ENCODE measurements around the gene SUGP1. TPM values are rescaled to one million over a fixed set of nuclear protein-coding genes. Genes with fewer than 3 reads are reported as not detected.

The SUGP1 gene
- total RNA-seq, 4 donors from 2014 or later: 20.0 to 45.1 (median 37.4) TPM

DNA sequence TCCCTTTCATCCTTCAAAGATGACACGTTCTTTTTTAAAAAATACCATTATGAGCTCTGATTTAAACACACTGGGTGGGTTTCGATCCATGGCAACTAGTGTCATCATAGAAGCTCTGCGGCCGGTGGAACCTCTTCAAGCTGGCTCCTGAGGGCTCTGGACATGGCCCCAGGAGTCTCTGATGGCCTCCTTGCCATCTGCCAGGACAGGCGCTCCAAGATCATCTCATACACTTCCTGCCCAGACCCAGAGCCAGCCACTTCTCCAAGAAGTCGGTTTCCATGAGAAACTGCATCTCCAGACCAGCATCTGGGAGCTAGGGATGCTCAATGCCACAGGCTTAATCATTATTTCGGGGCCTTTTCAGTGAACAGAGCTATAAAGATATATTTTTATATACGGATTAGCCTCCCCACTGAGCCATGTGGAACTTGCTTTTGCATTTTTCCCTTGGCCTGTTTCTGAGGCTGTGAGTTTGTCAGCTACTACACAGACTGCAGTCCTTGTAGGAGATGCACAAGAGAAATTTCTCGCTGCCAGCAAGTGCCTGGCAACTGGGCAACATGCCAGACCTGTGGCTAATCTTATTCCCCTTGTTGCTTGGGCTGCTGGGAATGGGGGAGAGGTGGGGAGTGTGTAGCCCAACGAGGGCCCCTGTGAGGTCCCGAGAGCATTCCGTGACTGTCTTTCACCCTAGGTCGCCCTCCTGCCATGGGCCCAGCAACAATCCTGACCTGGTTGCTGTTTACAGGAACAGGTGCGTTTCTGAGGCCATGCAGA lies 15.9 kb downstream of the SUGP1 start:
- Histone ChIP-seq H3K36me3 (peaks cover 62% of the 10 kb centered on the region in 2 donors), H3K4me1 (no peaks in the 10 kb centered on the region), H3K9me3 (no peaks in the 10 kb centered on the region), H3K27ac (no peak overlapping the region), H3K4me3 (replicated peaks in 1 of 3) (no peak overlapping the region), H3K27me3 (no peaks in the 10 kb centered on the region)
- intact Hi-C loops (cut with DNase I): no loop called here
- DNase-seq: no peak
- TF ChIP-seq POLR2A (IDR thresholded peaks at IDR 0.05): no peak
- TF ChIP-seq, protein P1, sequence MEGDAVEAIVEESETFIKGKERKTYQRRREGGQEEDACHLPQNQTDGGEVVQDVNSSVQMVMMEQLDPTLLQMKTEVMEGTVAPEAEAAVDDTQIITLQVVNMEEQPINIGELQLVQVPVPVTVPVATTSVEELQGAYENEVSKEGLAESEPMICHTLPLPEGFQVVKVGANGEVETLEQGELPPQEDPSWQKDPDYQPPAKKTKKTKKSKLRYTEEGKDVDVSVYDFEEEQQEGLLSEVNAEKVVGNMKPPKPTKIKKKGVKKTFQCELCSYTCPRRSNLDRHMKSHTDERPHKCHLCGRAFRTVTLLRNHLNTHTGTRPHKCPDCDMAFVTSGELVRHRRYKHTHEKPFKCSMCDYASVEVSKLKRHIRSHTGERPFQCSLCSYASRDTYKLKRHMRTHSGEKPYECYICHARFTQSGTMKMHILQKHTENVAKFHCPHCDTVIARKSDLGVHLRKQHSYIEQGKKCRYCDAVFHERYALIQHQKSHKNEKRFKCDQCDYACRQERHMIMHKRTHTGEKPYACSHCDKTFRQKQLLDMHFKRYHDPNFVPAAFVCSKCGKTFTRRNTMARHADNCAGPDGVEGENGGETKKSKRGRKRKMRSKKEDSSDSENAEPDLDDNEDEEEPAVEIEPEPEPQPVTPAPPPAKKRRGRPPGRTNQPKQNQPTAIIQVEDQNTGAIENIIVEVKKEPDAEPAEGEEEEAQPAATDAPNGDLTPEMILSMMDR (IDR thresholded peaks at IDR 0.05): no peak
- 91% methylated on average over 9 to 13 of the region's 14 CpGs for WGBS, 2 donors

DNA sequence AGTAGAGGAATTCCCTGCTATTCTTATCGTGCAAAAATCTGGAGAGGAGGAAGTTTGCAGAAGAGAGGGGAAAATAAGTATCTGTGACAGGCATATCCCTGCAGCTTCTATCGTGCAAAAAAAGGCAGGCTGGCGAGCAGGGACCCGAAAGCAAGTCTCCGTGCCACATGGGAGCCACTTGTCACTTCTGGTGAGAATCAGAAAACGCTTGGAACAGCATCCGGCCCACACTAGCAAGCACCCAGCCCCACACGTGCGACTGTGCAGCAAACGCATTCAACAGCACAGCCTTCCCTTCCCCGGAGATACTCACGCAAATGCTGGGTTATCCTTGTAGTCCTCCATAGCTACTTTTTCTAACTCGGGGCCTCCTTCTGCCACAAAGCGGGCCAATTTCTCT lies 16.9 kb downstream of the SUGP1 start:
- Histone ChIP-seq H3K4me3 (replicated peaks in 1 of 3) (no peak overlapping the region), H3K27me3 (no peaks in the 10 kb centered on the region), H3K9me3 (no peaks in the 10 kb centered on the region), H3K36me3 (peaks cover 54% of the 10 kb centered on the region in 2 donors), H3K27ac (no peak overlapping the region), H3K4me1 (no peaks in the 10 kb centered on the region)
- DNase-seq: no peak
- whole genome bisulfite sequencing, 2 donors: 87 to 91% methylated on average over 14 of the region's 14 CpGs
- intact Hi-C loops (cut with DNase I): no loop called here
- TF ChIP-seq, protein P1 (IDR thresholded peaks at IDR 0.05): no peak

DNA sequence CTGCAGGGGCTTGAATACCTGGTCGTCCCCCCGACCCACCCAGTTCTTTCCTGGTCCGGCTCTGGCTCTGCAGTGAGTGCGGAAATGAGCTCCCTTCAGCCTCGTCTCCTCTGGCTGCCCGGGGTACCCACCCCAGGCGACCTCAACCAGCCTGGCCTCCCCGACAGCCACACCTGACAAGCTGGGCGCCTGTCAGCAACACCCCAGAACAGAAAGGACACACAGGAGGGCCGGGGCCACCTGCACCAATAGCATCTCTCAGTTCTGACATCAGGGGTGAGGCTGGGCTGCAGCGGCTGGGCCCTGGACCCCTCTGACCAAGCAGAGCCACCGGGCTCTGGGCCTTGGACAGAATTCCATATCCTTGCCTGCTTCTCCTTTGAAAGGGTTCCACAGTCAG lies 19.7 kb downstream of the SUGP1 start:
- no peaks in the 10 kb centered on the region for H3K9me3 ChIP-seq
- no peak overlapping the region for H3K27ac ChIP-seq
- H3K4me1 ChIP-seq: no peaks in the 10 kb centered on the region
- intact Hi-C loops (cut with DNase I): no loop called here
- no peak overlapping the region for H3K4me3 ChIP-seq (replicated peaks in 1 of 3)
- 91 to 95% methylated on average over 10 to 12 of the region's 12 CpGs for WGBS, 2 donors
- no peaks in the 10 kb centered on the region for H3K27me3 ChIP-seq
- DNase-seq: no peak
- TF ChIP-seq, protein P1 (IDR thresholded peaks at IDR 0.05): no peak
- TF ChIP-seq POLR2A (IDR thresholded peaks at IDR 0.05): no peak
- H3K36me3 ChIP-seq: peaks cover 36 to 42% of the 10 kb centered on the region in 2 donors

GRCh38 chr19:19297759-19298158 lies 22.6 kb downstream of the SUGP1 start:
- H3K4me3 ChIP-seq (replicated peaks in 1 of 3): no peak overlapping the region
- no peaks in the 10 kb centered on the region for H3K4me1 ChIP-seq
- intact Hi-C loops (cut with DNase I): no loop called here
- H3K27ac ChIP-seq: no peak overlapping the region
- DNase-seq: no peak
- WGBS, 2 donors: 77 to 83% methylated on average over 4 to 9 of the region's 9 CpGs
- H3K9me3 ChIP-seq: no peaks in the 10 kb centered on the region
- H3K27me3 ChIP-seq: no peaks in the 10 kb centered on the region
- TF ChIP-seq POLR2A (IDR thresholded peaks at IDR 0.05): no peak
- TF ChIP-seq, protein P1 (IDR thresholded peaks at IDR 0.05): no peak
- peaks cover 30 to 31% of the 10 kb centered on the region in 2 donors for H3K36me3 ChIP-seq

DNA sequence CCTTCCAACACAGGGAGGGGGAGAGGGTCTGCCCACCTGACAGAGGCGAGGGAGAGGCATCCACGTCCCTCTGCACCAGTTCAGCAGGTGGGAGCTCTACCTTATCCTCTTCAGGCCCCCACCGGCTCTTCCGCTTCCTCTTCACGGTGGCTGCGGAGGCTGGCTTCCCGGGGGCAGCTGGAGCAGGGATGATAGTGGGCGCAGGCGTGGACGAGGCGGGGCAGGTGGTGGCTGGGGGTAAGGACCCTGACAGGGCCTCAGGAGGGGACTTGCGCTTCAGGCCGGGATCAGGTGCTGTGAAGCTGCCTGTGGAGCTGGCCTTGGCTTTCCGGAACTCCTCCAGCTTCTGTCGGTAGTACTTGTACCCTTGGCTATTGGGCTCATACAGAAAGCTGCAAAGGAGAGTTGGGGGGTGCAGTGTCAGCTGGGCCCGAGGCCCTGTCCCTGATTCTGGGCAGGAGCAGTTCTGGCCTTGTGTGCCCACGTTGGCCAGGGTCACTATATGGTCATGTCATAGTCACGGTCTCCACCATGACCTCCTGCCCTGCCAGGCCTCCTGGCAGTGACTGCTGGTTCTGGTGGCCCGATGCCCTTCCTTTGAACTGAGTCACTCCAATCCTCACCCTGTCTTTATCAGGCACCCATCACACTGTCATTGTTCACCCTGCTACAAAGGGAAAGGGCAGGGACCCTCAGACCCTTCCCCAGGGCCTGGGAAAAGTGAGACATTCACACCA lies 23.2 kb downstream of the SUGP1 start:
- DNase-seq: no peak
- peaks cover 31% of the 10 kb centered on the region in 2 donors for H3K36me3 ChIP-seq
- intact Hi-C loops (cut with DNase I): no loop called here
- H3K27ac ChIP-seq: no peak overlapping the region
- no peaks in the 10 kb centered on the region for H3K9me3 ChIP-seq
- no peaks in the 10 kb centered on the region for H3K27me3 ChIP-seq
- 95% methylated on average over 19 of the region's 19 CpGs for WGBS, 2 donors
- H3K4me1 ChIP-seq: no peaks in the 10 kb centered on the region
- TF ChIP-seq, protein P1 (IDR thresholded peaks at IDR 0.05): no peak
- no peak for TF ChIP-seq POLR2A (IDR thresholded peaks at IDR 0.05)
- no peak overlapping the region for H3K4me3 ChIP-seq (replicated peaks in 1 of 3)
